DND-41 (cell line): Measurements from ENCODE around the gene ANP32B.

Source experiments
- CTCF ChIP-seq: IDR thresholded peaks from 2 replicates; pipeline ENCODE4 v1.5.1; 2012; ENCODE audit warnings: borderline replicate concordance, low read length, moderate library complexity, mild to moderate bottlenecking; ENCODE audit not compliant: poor library complexity, severe bottlenecking; ENCODE audit errors: extremely low read depth
- EZH2 ChIP-seq: IDR thresholded peaks from 3 replicates; pipeline ENCODE4 v1.6.1; 2012; ENCODE audit warnings: borderline replicate concordance, low read depth, mild to moderate bottlenecking, moderate library complexity, low read length, inconsistent platforms; ENCODE audit not compliant: severe bottlenecking

DNA sequence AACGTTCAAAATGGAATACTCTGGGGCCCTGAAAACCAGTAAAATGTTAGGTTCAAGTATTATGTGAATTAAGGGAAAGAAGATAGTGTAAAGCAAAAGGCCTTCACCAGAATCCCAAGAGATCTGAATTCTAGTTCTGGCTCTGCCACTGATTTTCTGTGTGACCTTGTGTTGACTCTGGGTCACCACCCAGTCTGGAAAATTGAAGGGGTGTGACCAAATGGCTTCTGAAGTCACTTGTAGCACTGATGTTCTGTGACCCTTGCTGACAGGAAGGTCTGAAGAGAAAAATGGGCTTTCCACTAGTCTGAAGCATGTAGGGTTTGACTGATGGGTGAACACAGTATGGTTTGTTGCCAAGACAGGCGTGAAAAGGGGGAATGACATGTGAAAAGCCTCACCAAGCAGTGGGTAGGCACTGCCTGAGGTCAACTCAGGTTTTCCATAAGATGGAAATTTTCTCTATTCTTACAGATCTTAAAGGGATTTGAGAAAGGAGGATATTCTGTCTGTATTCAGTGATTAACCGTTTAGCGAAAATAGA is 33.1 kb downstream of the ANP32B start:
- no peak for TF ChIP-seq CTCF
- no peak for TF ChIP-seq EZH2
